Hepatocyte (in vitro differentiated cells): Measurements from ENCODE around the gene BPIFA1. TPM values are rescaled to one million over a fixed set of nuclear protein-coding genes. Genes with fewer than 3 reads are reported as not detected.
A peak's percentile ranks its signal among the peaks of the same experiment; 100 is the strongest.

Experiments used
- DNase-seq: peaks from one replicate; pipeline ENCODE4 v3.0.0-alpha.2; 2016; ENCODE audit warnings: low spot score
- H2AFZ ChIP-seq: fragments of 200-600 bp; sonication (generic); 2 replicates; pipeline ENCODE4 v1.6.0; 2016; ENCODE audit warnings: antibody characterized with exemption, mild to moderate bottlenecking
- H3K27ac ChIP-seq: fragments of 200-600 bp; sonication (generic); 2 replicates; pipeline ENCODE4 v1.5.1; 2016; ENCODE audit warnings: mild to moderate bottlenecking
- H3K27me3 ChIP-seq: fragments of 200-600 bp; sonication (generic); 2 replicates; pipeline ENCODE4 v1.6.1; 2016
- H3K36me3 ChIP-seq: fragments of 200-600 bp; sonication (generic); replicated peaks from 2 replicates; pipeline ENCODE4 v1.5.1; 2016; ENCODE audit warnings: low read depth; ENCODE audit not compliant: insufficient read depth
- H3K4me1 ChIP-seq: fragments of 200-600 bp; sonication (generic); 2 replicates; pipeline ENCODE4 v1.5.1; 2016; ENCODE audit warnings: mild to moderate bottlenecking, moderate library complexity; ENCODE audit not compliant: insufficient read depth
- H3K4me2 ChIP-seq: fragments of 200-600 bp; sonication (generic); 2 replicates; pipeline ENCODE4 v1.6.0; 2016
- H3K4me3 ChIP-seq: fragments of 200-600 bp; sonication (generic); 2 replicates; pipeline ENCODE4 v1.5.1; 2016; ENCODE audit warnings: mild to moderate bottlenecking
- H3K79me2 ChIP-seq: fragments of 200-600 bp; sonication (generic); 2 replicates; pipeline ENCODE4 v1.6.0; 2017; ENCODE audit warnings: mild to moderate bottlenecking
- H3K9me2 ChIP-seq: fragments of 200-600 bp; sonication (generic); replicated peaks from 2 replicates; pipeline ENCODE4 v1.6.0; 2017; ENCODE audit warnings: mild to moderate bottlenecking; ENCODE audit not compliant: insufficient read depth
- H3K9me3 ChIP-seq: fragments of 200-600 bp; sonication (generic); 2 replicates; pipeline ENCODE4 v1.5.1; 2016; ENCODE audit warnings: low read depth, mild to moderate bottlenecking
- H4K20me1 ChIP-seq: fragments of 200-600 bp; sonication (generic); 2 replicates; pipeline ENCODE4 v1.6.0; 2016; ENCODE audit warnings: mild to moderate bottlenecking; ENCODE audit not compliant: insufficient read depth, poor library complexity, severe bottlenecking
- CTCF ChIP-seq: fragments of 200-600 bp; sonication (generic); IDR thresholded peaks from 2 replicates; pipeline ENCODE4 v1.5.1; 2016; ENCODE audit warnings: antibody characterized with exemption, mild to moderate bottlenecking; ENCODE audit not compliant: poor library complexity
- EZH2 ChIP-seq: fragments of 200-600 bp; sonication (generic); IDR thresholded peaks from 2 replicates; pipeline ENCODE4 v1.6.1; 2016; ENCODE audit warnings: antibody characterized with exemption, mild to moderate bottlenecking, borderline replicate concordance
- EZH2phosphoT487 ChIP-seq: fragments of 200-600 bp; sonication (generic); IDR thresholded peaks from one replicate; pipeline ENCODE4 v1.6.1; 2018; ENCODE audit warnings: antibody characterized with exemption, mild to moderate bottlenecking, low read depth, moderate library complexity; ENCODE audit not compliant: unreplicated experiment, severe bottlenecking
- WGBS: methylation state at CpG from one replicate; pipeline ENCODE4 v1.1.6; 2016; ENCODE audit warnings: low lambda C conversion rate; ENCODE audit errors: missing lambda C conversion rate; 5-methylcytosine and 5-hydroxymethylcytosine counted together
- polyA plus RNA-seq: library from polyadenylated mRNA; unstranded; fragments of >200 nt; fragmentation: Nextera tagmentation; extraction: Ambion mirVana; gene quantifications from 2 replicates; pipeline ENCODE4 v1.2.1, GENCODE V29; 2016
- total RNA-seq: library from RNA; depleted of rRNA; stranded (reverse); fragments of >200 nt; gene quantifications from 2 replicates; pipeline ENCODE4 v1.2.3, GENCODE V29; 2014

BPIFA1 gene
- total and polyA plus RNA-seq, 2 experiments from 2014 or later: not detected

- Histone ChIP-seq H3K9me2 (no peaks in the 10 kb centered on the region), H2AFZ (no peak overlapping the region), H3K36me3 (no peaks in the 10 kb centered on the region), H3K4me2 (no peak overlapping the region), H3K4me3 (no peak overlapping the region), H3K27ac (no peak overlapping the region), H3K4me1 (no peaks in the 10 kb centered on the region), H3K27me3 (peaks cover 15% of the 10 kb centered on the region), H3K9me3 (no peaks in the 10 kb centered on the region), H4K20me1 (no peaks in the 10 kb centered on the region), H3K79me2 (no peaks in the 10 kb centered on the region)
- 78% methylated on average over 4 of the region's 4 CpGs for WGBS
- no peak for DNase-seq
- TF ChIP-seq CTCF: no peak
- TF ChIP-seq EZH2phosphoT487: no peak
- TF ChIP-seq EZH2: no peak
Observed at GRCh38 chr20:33261465-33261864, 25.7 kb downstream of the BPIFA1 start.

GRCh38 chr20:33262658-33263065 lies 26.9 kb downstream of the BPIFA1 start:
- no peak overlapping the region for H3K4me2 ChIP-seq
- no peaks in the 10 kb centered on the region for H3K79me2 ChIP-seq
- H3K27me3 ChIP-seq: peaks cover 14% of the 10 kb centered on the region
- no peaks in the 10 kb centered on the region for H3K36me3 ChIP-seq
- DNase-seq: peak; percentile 86
- H3K4me1 ChIP-seq: no peaks in the 10 kb centered on the region
- H3K9me2 ChIP-seq: no peaks in the 10 kb centered on the region
- no peak overlapping the region for H2AFZ ChIP-seq
- peak; percentile 81 for TF ChIP-seq CTCF
- no peak for TF ChIP-seq EZH2phosphoT487
- H3K27ac ChIP-seq: no peak overlapping the region
- no peak overlapping the region for H3K4me3 ChIP-seq
- H4K20me1 ChIP-seq: no peaks in the 10 kb centered on the region
- no peaks in the 10 kb centered on the region for H3K9me3 ChIP-seq
- WGBS: 43% methylated on average over 5 of the region's 5 CpGs

GRCh38 chr20:33263784-33264183 lies 28.0 kb downstream of the BPIFA1 start:
- H3K27ac ChIP-seq: no peak overlapping the region
- H3K9me3 ChIP-seq: no peaks in the 10 kb centered on the region
- peaks cover 14% of the 10 kb centered on the region for H3K27me3 ChIP-seq
- H4K20me1 ChIP-seq: no peaks in the 10 kb centered on the region
- no peaks in the 10 kb centered on the region for H3K36me3 ChIP-seq
- no peaks in the 10 kb centered on the region for H3K4me1 ChIP-seq
- DNase-seq: no peak
- no peak overlapping the region for H3K4me3 ChIP-seq
- no peak overlapping the region for H3K4me2 ChIP-seq
- TF ChIP-seq EZH2: no peak
- no peak for TF ChIP-seq EZH2phosphoT487
- TF ChIP-seq CTCF: no peak
- no peak overlapping the region for H2AFZ ChIP-seq
- 89% methylated on average over 5 of the region's 5 CpGs for WGBS
- no peaks in the 10 kb centered on the region for H3K9me2 ChIP-seq
- no peaks in the 10 kb centered on the region for H3K79me2 ChIP-seq

- 81% methylated on average over 3 of the region's 3 CpGs for WGBS
- H4K20me1 ChIP-seq: no peaks in the 10 kb centered on the region
- H3K79me2 ChIP-seq: no peaks in the 10 kb centered on the region
- H3K4me3 ChIP-seq: no peak overlapping the region
- no peak for DNase-seq
- H3K9me2 ChIP-seq: no peaks in the 10 kb centered on the region
- peaks cover 26% of the 10 kb centered on the region for H3K27me3 ChIP-seq
- no peaks in the 10 kb centered on the region for H3K9me3 ChIP-seq
- no peaks in the 10 kb centered on the region for H3K4me1 ChIP-seq
- H3K27ac ChIP-seq: no peak overlapping the region
- TF ChIP-seq EZH2: no peak
- no peak for TF ChIP-seq CTCF
- TF ChIP-seq EZH2phosphoT487: no peak
- H3K36me3 ChIP-seq: no peaks in the 10 kb centered on the region
- H2AFZ ChIP-seq: no peak overlapping the region
- no peak overlapping the region for H3K4me2 ChIP-seq
Observed at GRCh38 chr20:33267701-33268100, 31.9 kb downstream of the BPIFA1 start.
